GM12892 (cell line): ENCODE data around the gene SCARB2.

Source experiments
- POLR2A ChIP-seq: IDR thresholded peaks from 2 replicates; pipeline ENCODE4 v1.6.1; 2011; ENCODE audit warnings: low read depth, low read length, control low read depth
- POLR2AphosphoS5 ChIP-seq: IDR thresholded peaks from 2 replicates; pipeline ENCODE4 v1.6.1; 2011; ENCODE audit warnings: low read depth, low read length, control low read depth
- TAF1 ChIP-seq: IDR thresholded peaks from 2 replicates; pipeline ENCODE4 v1.6.1; 2011; ENCODE audit warnings: low read depth, mild to moderate bottlenecking, control low read depth, low read length, borderline replicate concordance

DNA sequence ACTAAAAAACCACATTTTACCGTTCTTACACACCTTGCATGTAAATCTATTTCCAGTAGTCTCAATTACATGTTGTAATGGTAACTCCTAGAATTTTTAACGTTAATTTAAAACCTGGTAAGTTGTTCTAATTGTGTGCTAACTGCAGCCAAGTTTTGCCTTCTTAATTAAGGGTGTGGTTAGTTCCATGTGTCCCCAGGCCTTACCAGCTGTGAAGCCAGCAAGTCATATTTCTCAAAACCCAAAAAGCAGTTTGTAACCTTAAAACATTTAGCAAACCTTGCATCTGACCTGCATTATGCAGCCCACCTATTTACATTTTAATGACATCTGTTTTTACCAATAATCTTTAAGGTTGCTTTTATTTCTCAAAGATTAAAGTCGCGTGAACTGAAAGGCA, 19.5 kb upstream of the SCARB2 start:
- TF ChIP-seq TAF1 (no peak), POLR2A (no peak), POLR2AphosphoS5 (no peak)
